HG02798 (cell line): Measurements from ENCODE around the gene FAM219A.
A peak's percentile ranks its signal among the peaks of the same experiment; 100 is the strongest.

ENCODE experiments used
- ATAC-seq: cut with Tn5 transposase; IDR thresholded peaks from one replicate; pipeline ENCODE4 v1.9.1; 2021; ENCODE audit warnings: mild to moderate bottlenecking; ENCODE audit not compliant: unreplicated experiment, poor library complexity

Gene FAM219A

GRCh38 chr9:34405719-34406118, 52.7 kb downstream of the FAM219A start:
- no peak for ATAC-seq

GRCh38 chr9:34403554-34404380, 54.6 kb downstream of the FAM219A start:
- ATAC-seq = no peak

- ATAC-seq = no peak
Measured at GRCh38 chr9:34400686-34401602, 57.4 kb downstream of the FAM219A start.

GRCh38 chr9:34400275-34400674, 58.1 kb downstream of the FAM219A start:
- ATAC-seq = no peak

- no peak for ATAC-seq
Measured at GRCh38 chr9:34399729-34400128, 58.6 kb downstream of the FAM219A start.

GRCh38 chr9:34398875-34399274, 59.5 kb downstream of the FAM219A start:
- ATAC-seq = no peak

- ATAC-seq = no peak
Measured at GRCh38 chr9:34396276-34397214, 61.8 kb downstream of the FAM219A start.

GRCh38 chr9:34392511-34392910, 65.9 kb downstream of the FAM219A start:
- ATAC-seq = no peak

GRCh38 chr9:34387239-34387638, 71.1 kb downstream of the FAM219A start:
- ATAC-seq = no peak

GRCh38 chr9:34386656-34387055, 71.7 kb downstream of the FAM219A start:
- no peak for ATAC-seq

GRCh38 chr9:34385561-34386230, 72.7 kb downstream of the FAM219A start:
- ATAC-seq = no peak

- ATAC-seq = no peak
Measured at GRCh38 chr9:34384368-34385165, 73.8 kb downstream of the FAM219A start.

GRCh38 chr9:34383904-34384303, 74.5 kb downstream of the FAM219A start:
- ATAC-seq = no peak

GRCh38 chr9:34382879-34383278, 75.5 kb downstream of the FAM219A start:
- no peak for ATAC-seq

GRCh38 chr9:34382054-34382453, 76.3 kb downstream of the FAM219A start:
- no peak for ATAC-seq

- no peak for ATAC-seq
Measured at GRCh38 chr9:34381323-34381722, 77.0 kb downstream of the FAM219A start.

GRCh38 chr9:34380511-34381315, 77.7 kb downstream of the FAM219A start:
- ATAC-seq = peak; percentile 41

GRCh38 chr9:34380034-34380510, 78.3 kb downstream of the FAM219A start:
- ATAC-seq = no peak
